Activated T-cell treated with anti-CD3 and anti-CD28 coated beads, Interleukin-2, amount 50 U/mL, for 4 hours (primary cell): ENCODE results near the gene WDR36. TPM values are rescaled to one million over a fixed set of nuclear protein-coding genes. Genes with fewer than 3 reads are reported as not detected.

Source experiments
- ATAC-seq, 2 donors: fragments of 200-7000 bp; cut with Tn5 transposase; one replicate each; pipeline ENCODE4 v1.10.0; 2021
- DNase-seq: peaks from one replicate; pipeline ENCODE4 v3.0.0-alpha.2; 2020
- H3K27me3 Mint-ChIP-seq: one replicate; pipeline ENCODE4 v1.8.0; 2021; ENCODE audit warnings: low read depth, mixed read lengths
- H3K36me3 Mint-ChIP-seq: one replicate; pipeline ENCODE4 v1.8.0; 2022; ENCODE audit warnings: mixed read lengths; ENCODE audit not compliant: insufficient read depth
- H3K4me1 Mint-ChIP-seq: one replicate; pipeline ENCODE4 v1.8.0; 2021; ENCODE audit warnings: low read depth, mixed read lengths
- H3K4me3 Mint-ChIP-seq: one replicate; pipeline ENCODE4 v1.8.0; 2021; ENCODE audit warnings: mild to moderate bottlenecking, moderate library complexity, mixed read lengths
- H3K9me3 Mint-ChIP-seq: one replicate; pipeline ENCODE4 v1.8.0; 2021; ENCODE audit warnings: mixed read lengths
- total RNA-seq, 3 donors: library from RNA; stranded (reverse); gene quantifications; one replicate each; pipeline ENCODE4 v1.2.1, GENCODE V29; 2021

Gene WDR36
- total RNA-seq, 3 donors from 2014 or later, result 90.0 to 98.2 (median 92.1) TPM

DNA sequence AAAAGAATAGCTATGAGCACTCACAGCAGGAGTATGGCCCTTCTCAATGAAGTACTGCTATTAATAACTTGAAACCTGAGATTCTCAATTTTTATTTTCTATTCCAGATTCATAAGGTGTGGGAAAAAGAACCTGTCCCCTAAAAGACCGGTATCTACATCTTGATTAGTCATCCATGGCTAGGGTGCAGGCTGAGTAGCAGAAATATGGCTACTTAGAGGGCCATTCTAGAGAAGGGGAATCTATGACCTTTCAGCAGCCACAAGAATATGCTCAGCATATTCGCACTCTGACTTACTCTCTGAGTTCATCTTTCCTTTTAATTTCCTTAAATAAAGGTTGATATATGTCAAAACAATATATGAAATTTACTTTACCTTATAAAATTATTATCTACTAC lies 27.7 kb downstream of the WDR36 start:
- Mint-ChIP-seq H3K4me3 (no peak overlapping the region), H3K4me1 (peaks cover 2% of the 10 kb centered on the region), H3K27me3 (no peaks in the 10 kb centered on the region), H3K9me3 (no peaks in the 10 kb centered on the region), H3K36me3 (peaks cover 51% of the 10 kb centered on the region)
- DNase-seq (no peak), ATAC-seq (peak; percentile 53 to 65)

DNA sequence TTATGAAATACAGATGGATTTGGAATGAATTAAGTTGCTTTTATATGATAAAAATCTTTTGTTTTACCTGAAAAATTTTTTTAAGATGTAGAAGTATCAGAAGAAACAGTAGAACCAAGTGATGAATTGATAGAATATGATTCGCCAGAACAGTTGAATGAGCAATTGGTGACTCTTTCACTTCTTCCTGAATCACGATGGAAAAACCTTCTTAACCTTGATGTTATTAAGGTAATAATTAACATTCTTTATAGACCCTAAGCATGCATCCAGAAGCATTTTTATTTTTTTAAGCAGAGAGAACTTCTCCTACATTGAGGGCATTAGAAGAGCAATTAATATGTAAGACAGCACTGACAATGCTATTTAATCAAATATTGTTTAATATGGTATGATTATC lies 28.8 kb downstream of the WDR36 start:
- ATAC-seq (no peak), DNase-seq (no peak)
- no peaks in the 10 kb centered on the region for H3K9me3 Mint-ChIP-seq
- no peaks in the 10 kb centered on the region for H3K27me3 Mint-ChIP-seq
- H3K4me3 Mint-ChIP-seq, result no peak overlapping the region
- peaks cover 2% of the 10 kb centered on the region for H3K4me1 Mint-ChIP-seq
- peaks cover 49% of the 10 kb centered on the region for H3K36me3 Mint-ChIP-seq

DNA sequence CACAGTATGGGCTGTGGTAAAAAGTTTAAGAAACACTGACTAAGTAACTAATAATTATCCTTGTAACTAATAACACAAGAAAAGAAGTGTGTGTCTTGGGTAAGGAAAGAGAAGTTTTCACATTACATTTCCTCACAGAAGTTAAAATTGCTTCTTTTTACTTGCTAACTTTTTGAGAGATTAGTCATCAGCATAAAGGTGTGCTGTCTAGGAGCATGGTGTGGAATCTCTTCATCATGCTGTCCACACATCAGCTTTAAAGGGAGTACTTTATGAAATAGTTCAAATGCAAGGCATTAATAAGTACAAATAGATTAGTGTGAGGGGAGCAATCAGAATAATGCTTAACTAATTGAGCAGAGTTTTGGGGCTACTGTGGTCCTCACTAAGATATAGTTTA lies 29.8 kb downstream of the WDR36 start:
- no peaks in the 10 kb centered on the region for H3K27me3 Mint-ChIP-seq
- H3K36me3 Mint-ChIP-seq, result peaks cover 54% of the 10 kb centered on the region

DNA sequence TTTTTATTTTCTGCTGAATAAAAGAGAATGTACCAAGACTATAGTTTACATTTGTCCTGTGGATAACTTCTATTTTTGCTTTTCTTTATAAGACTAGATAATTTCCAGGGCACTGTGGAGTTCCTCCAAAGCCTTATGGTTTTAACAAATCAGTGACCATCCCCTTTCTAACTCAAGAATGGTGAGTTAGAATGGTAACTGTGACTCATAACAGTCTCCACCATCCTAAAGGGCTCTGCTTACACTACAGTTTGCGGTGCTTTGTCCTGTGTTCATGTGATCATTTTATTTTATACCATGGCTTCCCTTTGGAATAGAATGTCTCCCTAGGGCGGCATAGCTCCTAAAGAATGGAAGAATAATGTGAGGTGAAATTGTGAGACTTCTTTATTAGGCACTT lies 30.2 kb downstream of the WDR36 start:
- Mint-ChIP-seq H3K4me1 (peaks cover 2% of the 10 kb centered on the region), H3K9me3 (no peaks in the 10 kb centered on the region), H3K27me3 (no peaks in the 10 kb centered on the region), H3K4me3 (no peak overlapping the region), H3K36me3 (peaks cover 53% of the 10 kb centered on the region)
- ATAC-seq (no peak), DNase-seq (no peak)

More for the DNA sequence above, 29.8 kb downstream of the WDR36 start:
- no peak for DNase-seq
- Mint-ChIP-seq H3K4me1 (peaks cover 2% of the 10 kb centered on the region), H3K4me3 (no peak overlapping the region), H3K9me3 (no peaks in the 10 kb centered on the region)
- no peak for ATAC-seq

DNA sequence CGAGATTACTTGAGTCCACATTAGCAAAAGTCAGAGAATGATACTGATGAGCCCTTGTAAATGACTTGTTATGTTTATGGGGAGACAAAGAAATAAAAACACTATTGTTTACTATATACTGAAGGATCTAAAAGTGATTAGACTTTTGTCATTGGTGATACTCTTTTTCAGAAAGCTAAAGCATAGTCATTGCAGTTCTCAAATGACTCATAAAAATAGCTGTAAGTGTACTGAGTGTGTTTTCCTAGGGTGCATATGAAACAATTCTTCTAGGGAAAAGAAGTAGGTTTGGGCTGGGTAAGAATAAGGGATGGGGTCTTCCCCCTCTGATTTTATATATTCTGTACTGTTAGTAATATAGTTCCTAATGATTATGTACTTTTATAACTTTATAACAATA lies 32.6 kb downstream of the WDR36 start:
- DNase-seq (no peak), ATAC-seq (peak in 1 of 2 donors; percentile 51)
- Mint-ChIP-seq H3K4me1 (peaks cover 2% of the 10 kb centered on the region), H3K27me3 (no peaks in the 10 kb centered on the region), H3K9me3 (no peaks in the 10 kb centered on the region), H3K36me3 (peaks cover 51% of the 10 kb centered on the region), H3K4me3 (no peak overlapping the region)

DNA sequence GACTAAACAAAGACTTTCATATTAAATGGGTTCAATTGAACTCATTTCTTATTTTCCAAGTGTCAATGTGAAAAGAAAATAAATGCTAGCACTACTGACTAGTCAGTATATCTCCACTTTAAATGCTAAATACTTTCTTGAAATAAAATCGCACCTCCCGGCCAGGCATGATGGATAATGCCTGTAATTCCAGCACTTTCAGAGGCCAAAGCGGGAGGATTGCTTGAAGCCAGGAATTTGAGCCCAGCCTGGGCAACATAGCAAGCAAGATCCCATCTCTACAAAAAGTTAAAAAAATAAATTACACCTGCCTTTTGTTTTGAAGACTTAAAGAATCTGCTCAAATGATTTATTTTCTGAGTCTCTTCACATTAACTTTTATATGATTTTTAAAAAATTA lies 34.7 kb downstream of the WDR36 start:
- Mint-ChIP-seq H3K4me3 (no peak overlapping the region), H3K9me3 (no peaks in the 10 kb centered on the region), H3K4me1 (no peaks in the 10 kb centered on the region), H3K27me3 (no peaks in the 10 kb centered on the region), H3K36me3 (peaks cover 41% of the 10 kb centered on the region)
- DNase-seq (no peak), ATAC-seq (no peak)

DNA sequence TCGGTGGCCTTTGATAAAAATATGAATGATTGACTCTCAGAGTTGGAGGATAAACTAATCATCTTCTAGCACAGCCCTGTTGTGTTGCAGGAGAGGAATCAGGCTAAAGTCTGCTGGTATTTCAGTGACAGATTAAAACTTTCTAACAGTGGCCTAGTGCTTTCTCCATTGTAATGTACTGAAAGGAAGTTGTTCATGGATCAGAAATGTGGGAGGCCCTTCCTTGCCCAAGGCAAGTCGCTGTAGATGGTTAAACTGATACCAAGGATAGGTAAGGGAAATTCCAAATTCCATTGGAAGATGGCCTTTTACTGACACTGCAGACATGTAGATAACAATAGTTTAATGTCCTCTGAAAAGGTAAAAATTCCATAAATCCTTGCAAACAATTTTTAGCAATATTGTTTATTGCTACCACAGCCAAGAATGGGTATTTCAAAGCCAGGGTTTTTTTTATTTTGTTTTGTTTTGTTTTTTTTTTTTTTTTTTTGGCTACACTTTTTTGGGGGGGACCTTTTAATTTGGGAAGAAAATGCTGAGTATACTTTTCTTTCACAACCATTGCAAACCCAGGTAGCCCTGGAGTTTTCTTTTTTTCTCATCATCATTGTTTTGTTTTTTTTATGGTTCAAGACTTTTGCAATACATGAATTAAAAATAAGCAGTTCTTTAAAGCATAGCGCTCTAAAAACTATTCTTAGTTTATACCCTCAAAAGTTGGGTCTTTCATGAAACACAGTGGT lies 35.5 kb downstream of the WDR36 start:
- H3K4me1 Mint-ChIP-seq, result peaks cover 4% of the 10 kb centered on the region
- no peak for DNase-seq
- peaks cover 38% of the 10 kb centered on the region for H3K36me3 Mint-ChIP-seq
- no peaks in the 10 kb centered on the region for H3K27me3 Mint-ChIP-seq
- H3K9me3 Mint-ChIP-seq, result no peaks in the 10 kb centered on the region
- no peak overlapping the region for H3K4me3 Mint-ChIP-seq
- ATAC-seq, result no peak

DNA sequence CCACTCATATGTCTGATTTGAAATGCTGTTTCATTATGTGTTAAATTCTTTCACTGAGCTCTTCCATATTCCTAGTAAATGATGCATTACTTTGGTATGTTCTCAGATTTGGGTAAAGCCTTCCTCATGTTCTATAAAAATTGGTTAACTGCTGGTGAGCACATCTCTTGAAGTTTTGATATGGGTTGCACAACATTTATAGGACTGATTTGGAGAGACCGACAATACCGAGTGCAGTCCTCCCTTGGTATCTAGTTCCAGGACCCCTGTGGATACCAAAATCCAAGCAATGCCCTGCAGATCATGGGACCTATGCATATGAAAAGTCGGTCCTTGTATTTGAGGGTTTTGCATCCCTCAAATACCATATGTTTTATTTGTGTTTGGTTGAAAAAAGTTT lies 37.8 kb downstream of the WDR36 start:
- ATAC-seq, result no peak
- H3K36me3 Mint-ChIP-seq, result peaks cover 25% of the 10 kb centered on the region
- DNase-seq, result no peak
- H3K4me1 Mint-ChIP-seq, result peaks cover 4% of the 10 kb centered on the region
- no peaks in the 10 kb centered on the region for H3K27me3 Mint-ChIP-seq
- H3K9me3 Mint-ChIP-seq, result no peaks in the 10 kb centered on the region
- no peak overlapping the region for H3K4me3 Mint-ChIP-seq

DNA sequence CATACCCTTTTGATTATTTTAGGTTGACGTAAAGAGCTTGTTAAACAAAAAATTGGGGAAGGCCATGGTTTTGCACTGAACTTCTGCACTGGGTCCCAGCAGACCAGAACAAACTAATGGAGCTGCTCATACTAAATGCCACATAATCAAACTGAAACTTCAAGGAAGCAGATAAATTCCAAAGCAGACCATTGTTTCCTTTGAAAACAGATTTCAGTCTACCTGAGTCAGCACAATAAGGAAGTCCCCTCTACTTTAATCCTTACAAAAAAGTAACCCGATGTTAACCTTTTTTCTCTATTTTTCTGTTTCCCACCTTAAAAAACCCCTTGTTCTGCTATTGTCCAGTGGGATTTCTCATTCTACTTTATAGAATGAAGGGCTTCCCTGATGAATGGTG lies 39.2 kb downstream of the WDR36 start:
- no peak for ATAC-seq
- no peaks in the 10 kb centered on the region for H3K9me3 Mint-ChIP-seq
- no peaks in the 10 kb centered on the region for H3K27me3 Mint-ChIP-seq
- H3K36me3 Mint-ChIP-seq, result peaks cover 21% of the 10 kb centered on the region
- H3K4me3 Mint-ChIP-seq, result no peak overlapping the region
- DNase-seq, result no peak
- H3K4me1 Mint-ChIP-seq, result peaks cover 4% of the 10 kb centered on the region

DNA sequence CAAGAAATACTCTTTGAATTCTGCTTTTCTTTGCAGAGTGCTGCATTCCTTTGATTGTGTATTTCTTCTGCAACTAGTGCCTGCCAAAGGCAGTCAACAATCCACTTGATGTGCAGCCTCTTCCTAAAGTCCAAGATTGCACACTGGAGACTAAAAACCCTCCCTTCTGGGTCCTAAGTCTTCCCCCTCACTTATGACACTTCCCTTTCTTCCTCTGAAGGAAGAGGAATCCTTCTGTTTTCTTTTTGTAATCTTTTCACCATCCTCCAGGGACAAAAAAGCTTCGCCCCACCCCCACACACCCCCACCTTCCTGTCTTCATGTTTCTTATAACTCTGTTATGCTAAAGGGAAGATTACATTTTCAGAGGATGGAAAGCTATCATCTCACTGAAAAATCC lies 39.9 kb downstream of the WDR36 start:
- Mint-ChIP-seq H3K9me3 (no peaks in the 10 kb centered on the region), H3K27me3 (no peaks in the 10 kb centered on the region), H3K4me3 (no peak overlapping the region), H3K4me1 (peaks cover 4% of the 10 kb centered on the region), H3K36me3 (peaks cover 18% of the 10 kb centered on the region)
- DNase-seq (no peak), ATAC-seq (no peak)

DNA sequence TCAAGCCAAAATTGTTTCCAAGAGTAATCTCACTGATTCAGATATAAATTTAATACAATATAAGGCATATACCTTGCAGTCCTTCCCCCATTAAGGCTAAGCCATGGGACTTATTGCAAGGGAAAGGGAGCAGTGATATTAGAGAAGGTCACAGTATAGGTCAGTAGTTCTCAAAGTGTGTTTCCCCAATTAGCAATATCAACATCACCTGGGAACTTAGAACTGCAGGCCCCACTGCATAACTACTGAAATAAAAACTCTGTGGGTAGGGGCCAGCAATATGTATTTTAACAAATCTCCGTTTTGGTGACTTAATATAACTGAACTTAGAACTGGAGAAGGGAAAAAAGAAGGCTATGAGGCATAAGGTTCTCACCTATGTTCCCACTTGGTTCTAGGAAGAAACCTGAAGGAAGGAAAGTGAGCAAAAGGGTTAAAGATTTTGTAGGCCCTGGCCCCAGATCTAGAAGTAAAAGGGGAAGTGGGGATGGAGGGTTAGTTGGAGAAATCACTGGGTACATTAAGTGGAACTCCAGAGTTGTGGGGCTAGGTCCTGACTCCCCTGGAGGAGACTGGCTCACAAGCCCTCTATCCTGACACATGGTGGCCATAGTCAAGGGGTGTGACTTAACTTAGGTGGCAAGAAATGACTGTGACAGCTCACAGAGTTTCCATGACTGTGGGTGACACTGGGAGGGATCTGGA lies 40.7 kb downstream of the WDR36 start:
- DNase-seq, result no peak
- Mint-ChIP-seq H3K36me3 (peaks cover 11% of the 10 kb centered on the region), H3K27me3 (no peaks in the 10 kb centered on the region), H3K4me1 (peaks cover 4% of the 10 kb centered on the region), H3K4me3 (no peak overlapping the region), H3K9me3 (no peaks in the 10 kb centered on the region)
- peak; percentile 46 to 50 for ATAC-seq

DNA sequence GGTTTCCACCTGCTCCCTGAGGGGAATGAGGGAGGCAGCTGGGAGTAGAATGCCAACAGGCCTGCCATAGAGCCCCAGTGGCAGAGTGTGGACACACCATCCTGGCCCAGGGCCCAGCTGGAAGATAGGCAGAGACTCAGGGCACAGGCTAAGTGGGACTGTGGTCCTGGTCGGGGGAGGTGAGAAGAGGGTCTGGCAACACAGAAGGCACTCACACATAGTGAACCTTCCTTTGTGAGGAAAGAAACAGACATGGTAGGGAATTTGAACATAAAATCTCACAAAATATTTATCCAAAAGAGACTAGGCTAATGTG lies 41.2 kb downstream of the WDR36 start:
- Mint-ChIP-seq H3K36me3 (peaks cover 10% of the 10 kb centered on the region), H3K27me3 (no peaks in the 10 kb centered on the region), H3K4me1 (peaks cover 4% of the 10 kb centered on the region), H3K4me3 (no peak overlapping the region), H3K9me3 (no peaks in the 10 kb centered on the region)
- ATAC-seq, result peak in 1 of 2 donors; percentile 27
- no peak for DNase-seq

DNA sequence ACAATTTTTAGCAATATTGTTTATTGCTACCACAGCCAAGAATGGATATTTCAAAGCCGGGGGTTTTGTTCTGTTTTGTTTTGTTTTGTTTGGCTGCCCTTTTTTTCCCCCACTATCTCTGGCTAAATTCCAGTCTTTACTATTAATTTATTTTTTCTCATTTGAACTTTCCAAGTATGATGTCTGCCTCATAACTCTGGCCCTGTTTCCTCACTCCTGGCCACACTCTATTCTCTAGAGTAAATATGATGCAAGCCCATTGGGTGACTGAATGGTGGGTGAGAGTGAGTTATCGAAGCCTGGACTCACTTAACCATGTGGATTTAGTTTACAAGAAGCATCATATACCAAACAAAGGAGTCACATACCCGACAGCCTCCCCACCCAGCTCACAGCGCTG lies 41.9 kb downstream of the WDR36 start:
- ATAC-seq, result no peak
- Mint-ChIP-seq H3K4me3 (no peak overlapping the region), H3K4me1 (peaks cover 4% of the 10 kb centered on the region), H3K36me3 (peaks cover 5% of the 10 kb centered on the region), H3K27me3 (no peaks in the 10 kb centered on the region), H3K9me3 (no peaks in the 10 kb centered on the region)
- DNase-seq, result no peak

DNA sequence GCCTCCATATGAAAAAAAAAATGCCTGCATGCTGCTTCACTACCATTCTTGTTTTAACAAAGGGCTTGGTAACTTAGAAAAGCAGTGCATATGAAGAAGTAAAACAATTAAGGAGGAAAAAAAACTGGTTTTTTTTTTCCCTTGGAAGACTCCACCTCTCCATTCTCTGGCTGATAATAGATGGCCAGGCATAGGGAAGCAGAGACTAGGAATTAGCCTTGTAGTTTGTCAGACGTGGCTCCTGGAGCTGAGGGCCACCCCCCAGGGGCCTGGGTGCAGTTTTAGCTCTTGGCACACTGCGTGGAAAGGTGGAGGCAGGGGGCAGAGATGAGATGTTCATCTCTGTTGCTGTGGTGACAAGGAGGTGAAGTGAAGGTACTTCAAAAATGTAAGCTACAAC lies 42.7 kb downstream of the WDR36 start:
- H3K27me3 Mint-ChIP-seq, result no peaks in the 10 kb centered on the region
- ATAC-seq (no peak), DNase-seq (no peak)
- H3K4me3 Mint-ChIP-seq, result no peak overlapping the region
- peaks cover 3% of the 10 kb centered on the region for H3K36me3 Mint-ChIP-seq
- no peaks in the 10 kb centered on the region for H3K9me3 Mint-ChIP-seq
- H3K4me1 Mint-ChIP-seq, result peaks cover 4% of the 10 kb centered on the region

DNA sequence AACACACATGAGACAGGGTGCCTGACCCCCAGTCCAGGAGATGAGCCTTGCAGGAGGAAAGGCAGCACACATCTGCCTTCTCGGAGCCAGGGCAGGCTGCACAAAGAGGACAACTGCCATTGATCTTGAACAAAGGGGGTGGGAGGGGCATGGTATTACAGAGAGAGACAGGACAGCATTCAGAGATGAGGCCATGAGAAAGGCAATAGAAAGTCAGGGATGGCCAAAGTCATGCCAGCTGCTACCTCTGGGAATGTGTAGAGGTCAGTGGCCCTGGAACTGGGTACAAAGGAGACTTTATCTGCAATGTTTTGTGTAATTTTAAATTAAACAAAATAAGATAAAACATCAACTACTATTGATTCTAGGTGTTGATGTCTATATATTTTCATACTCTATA lies 43.2 kb downstream of the WDR36 start:
- ATAC-seq (no peak), DNase-seq (no peak)
- no peaks in the 10 kb centered on the region for H3K36me3 Mint-ChIP-seq
- H3K27me3 Mint-ChIP-seq, result no peaks in the 10 kb centered on the region
- peaks cover 4% of the 10 kb centered on the region for H3K4me1 Mint-ChIP-seq
- H3K9me3 Mint-ChIP-seq, result no peaks in the 10 kb centered on the region
- H3K4me3 Mint-ChIP-seq, result no peak overlapping the region
